Panc1 (cell line): ENCODE measurements around the gene ARHGAP8. TPM values are rescaled to one million over a fixed set of nuclear protein-coding genes. Genes with fewer than 3 reads are reported as not detected.
"Not testable (repeated sequence)": the region's sequence is repeated elsewhere in the genome, so short reads cannot be mapped to it uniquely, and the experiment has no call there.

Source experiments
- ATAC-seq: fragments of 200-7000 bp; cut with Tn5 transposase; 2 replicates; pipeline ENCODE4 v1.9.1; 2020; ENCODE audit warnings: mild to moderate bottlenecking, moderate library complexity
- BruUV-seq: library from RNA; stranded (reverse); fragments of 400-500 nt; replicated peaks from 2 replicates; lab custom pipeline; 2021; lab: Mats Ljungman, UMichigan
- CTCF ChIA-PET: fragments of 300-600 bp; sonication (Branson Sonifier 250); formaldehyde crosslinking; loops from one replicate; lab custom pipeline; 2022; ENCODE audit warnings: antibody characterized with exemption; lab: Charles Lee
- POLR2A ChIA-PET: fragments of 300-600 bp; sonication (Branson Sonifier 250); formaldehyde crosslinking; loops from one replicate; lab custom pipeline; 2022; ENCODE audit warnings: antibody characterized with exemption; lab: Charles Lee
- DNase-seq: peaks from one replicate; pipeline ENCODE4 v3.0.0-alpha.2; 2010; ENCODE audit warnings: low read depth, low spot score
- H3K27ac ChIP-seq: 2 replicates; pipeline ENCODE4 v1.5.1; 2011; ENCODE audit warnings: mild to moderate bottlenecking, low read length, inconsistent platforms
- H3K27me3 ChIP-seq: fragments of 200-500 bp; sonication (Bioruptor generic); 2 replicates; pipeline ENCODE4 v1.6.0; 2014; ENCODE audit warnings: low read length, inconsistent platforms; ENCODE audit not compliant: control insufficient read depth, insufficient read depth
- H3K36me3 ChIP-seq: fragments of 200-500 bp; sonication (Bioruptor generic); 2 replicates; pipeline ENCODE4 v1.5.1; 2014; ENCODE audit warnings: inconsistent platforms, mild to moderate bottlenecking, low read length, moderate library complexity; ENCODE audit not compliant: control insufficient read depth, insufficient read depth
- H3K4me1 ChIP-seq: 2 replicates; pipeline ENCODE4 v1.5.1; 2011; ENCODE audit warnings: inconsistent platforms, mild to moderate bottlenecking, low read length, moderate library complexity; ENCODE audit not compliant: control insufficient read depth, insufficient read depth
- H3K4me3 ChIP-seq, 2 experiments: 2 replicates each; pipeline ENCODE4 v1.5.1; 2011 to 2012; ENCODE audit warnings: low read depth in 2 of 2, low read length in 2 of 2, mild to moderate bottlenecking in 2 of 2, inconsistent platforms in 1 of 2, moderate library complexity in 1 of 2
- H3K9me3 ChIP-seq: fragments of 200-500 bp; sonication (Bioruptor generic); 2 replicates; pipeline ENCODE4 v1.5.1; 2014; ENCODE audit warnings: low read depth, mild to moderate bottlenecking, inconsistent platforms, low read length, moderate library complexity; ENCODE audit not compliant: control insufficient read depth, insufficient read depth
- POLR2AphosphoS5 ChIP-seq: IDR thresholded peaks from 2 replicates; pipeline ENCODE4 v1.6.1; 2012; ENCODE audit warnings: mild to moderate bottlenecking, low read depth, low read length, moderate library complexity
- SIN3A ChIP-seq: IDR thresholded peaks from 2 replicates; pipeline ENCODE4 v1.6.1; 2012; ENCODE audit warnings: low read depth, mild to moderate bottlenecking, low read length, moderate library complexity, borderline replicate concordance; ENCODE audit not compliant: insufficient read depth
- TCF7L2 ChIP-seq: IDR thresholded peaks from 2 replicates; pipeline ENCODE4 v1.6.1; 2011; ENCODE audit warnings: mild to moderate bottlenecking, low read depth, low read length, inconsistent platforms
- in situ Hi-C: cut with HindIII; loops from 2 replicates; pipeline ENCODE4 v1.10.0; 2016; ENCODE audit warnings: low sequenced_read_pairs, low pct_unique_long_range_greater_than_20kb
- intact Hi-C: fragments of 100-400 bp; cut with micrococcal nuclease; formaldehyde crosslinking; loops from one replicate; pipeline ENCODE4 v1.10.0; 2022; ENCODE audit not compliant: unreplicated experiment
- total RNA-seq: library from RNA; stranded (reverse); gene quantifications from one replicate; pipeline ENCODE4 v1.2.1, GENCODE V29; 2021; ENCODE audit not compliant: unreplicated experiment
- TF ChIP-seq, protein P1 (sequence below): fragments of 450-650 bp; IDR thresholded peaks from 2 replicates; pipeline ENCODE4 v1.5.1; 2017; ENCODE audit warnings: mild to moderate bottlenecking
- TF ChIP-seq, protein P2 (sequence below), 2 experiments: IDR thresholded peaks; 2 replicates each; pipeline ENCODE4 v1.6.1; 2011 to 2012; ENCODE audit warnings: low read depth in 2 of 2, control low read depth in 1 of 2, low read length in 1 of 2, mild to moderate bottlenecking in 1 of 2, moderate library complexity in 1 of 2; ENCODE audit not compliant: insufficient read depth in 1 of 2

ARHGAP8 gene
- total RNA-seq, 1 experiment from 2014 or later, result 9.2 TPM

DNA sequence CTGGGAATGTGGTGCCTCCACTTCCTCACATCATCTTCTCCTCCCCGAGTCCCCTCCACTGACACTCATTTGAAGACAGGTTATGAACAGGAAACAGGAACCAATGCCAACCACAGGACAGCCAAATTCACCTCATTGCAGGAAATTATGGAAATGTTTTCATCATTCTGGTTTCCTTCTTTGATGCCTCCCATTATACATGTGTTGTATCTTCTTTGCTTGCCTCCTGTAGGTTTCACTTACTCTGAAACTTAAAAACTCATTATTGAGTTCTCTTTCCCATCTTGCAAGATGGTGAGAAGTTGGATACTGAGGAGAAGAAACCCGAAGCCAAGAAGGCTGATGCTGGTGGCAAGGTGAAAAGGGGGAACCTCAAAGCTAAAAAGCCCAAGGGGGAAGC, 148.9 kb downstream of the ARHGAP8 start:
- Histone ChIP-seq H3K4me3 (no peak overlapping the region), H3K4me1 (no peaks in the 10 kb centered on the region), H3K27me3 (no peaks in the 10 kb centered on the region), H3K27ac (no peak overlapping the region), H3K9me3 (0 out of 2 replicates have a peak, but pooled peaks cover 3% of the 10 kb centered on the region), H3K36me3 (no peaks in the 10 kb centered on the region)
- TF ChIP-seq POLR2AphosphoS5 (no peak), TCF7L2 (no peak), SIN3A (no peak)
- TF ChIP-seq, protein P1, sequence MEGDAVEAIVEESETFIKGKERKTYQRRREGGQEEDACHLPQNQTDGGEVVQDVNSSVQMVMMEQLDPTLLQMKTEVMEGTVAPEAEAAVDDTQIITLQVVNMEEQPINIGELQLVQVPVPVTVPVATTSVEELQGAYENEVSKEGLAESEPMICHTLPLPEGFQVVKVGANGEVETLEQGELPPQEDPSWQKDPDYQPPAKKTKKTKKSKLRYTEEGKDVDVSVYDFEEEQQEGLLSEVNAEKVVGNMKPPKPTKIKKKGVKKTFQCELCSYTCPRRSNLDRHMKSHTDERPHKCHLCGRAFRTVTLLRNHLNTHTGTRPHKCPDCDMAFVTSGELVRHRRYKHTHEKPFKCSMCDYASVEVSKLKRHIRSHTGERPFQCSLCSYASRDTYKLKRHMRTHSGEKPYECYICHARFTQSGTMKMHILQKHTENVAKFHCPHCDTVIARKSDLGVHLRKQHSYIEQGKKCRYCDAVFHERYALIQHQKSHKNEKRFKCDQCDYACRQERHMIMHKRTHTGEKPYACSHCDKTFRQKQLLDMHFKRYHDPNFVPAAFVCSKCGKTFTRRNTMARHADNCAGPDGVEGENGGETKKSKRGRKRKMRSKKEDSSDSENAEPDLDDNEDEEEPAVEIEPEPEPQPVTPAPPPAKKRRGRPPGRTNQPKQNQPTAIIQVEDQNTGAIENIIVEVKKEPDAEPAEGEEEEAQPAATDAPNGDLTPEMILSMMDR, result no peak
- TF ChIP-seq, protein P2, sequence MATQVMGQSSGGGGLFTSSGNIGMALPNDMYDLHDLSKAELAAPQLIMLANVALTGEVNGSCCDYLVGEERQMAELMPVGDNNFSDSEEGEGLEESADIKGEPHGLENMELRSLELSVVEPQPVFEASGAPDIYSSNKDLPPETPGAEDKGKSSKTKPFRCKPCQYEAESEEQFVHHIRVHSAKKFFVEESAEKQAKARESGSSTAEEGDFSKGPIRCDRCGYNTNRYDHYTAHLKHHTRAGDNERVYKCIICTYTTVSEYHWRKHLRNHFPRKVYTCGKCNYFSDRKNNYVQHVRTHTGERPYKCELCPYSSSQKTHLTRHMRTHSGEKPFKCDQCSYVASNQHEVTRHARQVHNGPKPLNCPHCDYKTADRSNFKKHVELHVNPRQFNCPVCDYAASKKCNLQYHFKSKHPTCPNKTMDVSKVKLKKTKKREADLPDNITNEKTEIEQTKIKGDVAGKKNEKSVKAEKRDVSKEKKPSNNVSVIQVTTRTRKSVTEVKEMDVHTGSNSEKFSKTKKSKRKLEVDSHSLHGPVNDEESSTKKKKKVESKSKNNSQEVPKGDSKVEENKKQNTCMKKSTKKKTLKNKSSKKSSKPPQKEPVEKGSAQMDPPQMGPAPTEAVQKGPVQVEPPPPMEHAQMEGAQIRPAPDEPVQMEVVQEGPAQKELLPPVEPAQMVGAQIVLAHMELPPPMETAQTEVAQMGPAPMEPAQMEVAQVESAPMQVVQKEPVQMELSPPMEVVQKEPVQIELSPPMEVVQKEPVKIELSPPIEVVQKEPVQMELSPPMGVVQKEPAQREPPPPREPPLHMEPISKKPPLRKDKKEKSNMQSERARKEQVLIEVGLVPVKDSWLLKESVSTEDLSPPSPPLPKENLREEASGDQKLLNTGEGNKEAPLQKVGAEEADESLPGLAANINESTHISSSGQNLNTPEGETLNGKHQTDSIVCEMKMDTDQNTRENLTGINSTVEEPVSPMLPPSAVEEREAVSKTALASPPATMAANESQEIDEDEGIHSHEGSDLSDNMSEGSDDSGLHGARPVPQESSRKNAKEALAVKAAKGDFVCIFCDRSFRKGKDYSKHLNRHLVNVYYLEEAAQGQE (IDR thresholded peaks at IDR 0.05; ENCODE audit: insufficient read depth in 1 of 2, low read depth in 2 of 2, low read length in 1 of 2), result no peak
- no TSS peak for BruUV-seq
- intact Hi-C loops, result no loop called here
- ATAC-seq, result no peak
- in situ Hi-C loops, result no loop called here
- ChIA-PET POLR2A (no interaction called here), CTCF (no interaction called here)
- DNase-seq, result no peak

DNA sequence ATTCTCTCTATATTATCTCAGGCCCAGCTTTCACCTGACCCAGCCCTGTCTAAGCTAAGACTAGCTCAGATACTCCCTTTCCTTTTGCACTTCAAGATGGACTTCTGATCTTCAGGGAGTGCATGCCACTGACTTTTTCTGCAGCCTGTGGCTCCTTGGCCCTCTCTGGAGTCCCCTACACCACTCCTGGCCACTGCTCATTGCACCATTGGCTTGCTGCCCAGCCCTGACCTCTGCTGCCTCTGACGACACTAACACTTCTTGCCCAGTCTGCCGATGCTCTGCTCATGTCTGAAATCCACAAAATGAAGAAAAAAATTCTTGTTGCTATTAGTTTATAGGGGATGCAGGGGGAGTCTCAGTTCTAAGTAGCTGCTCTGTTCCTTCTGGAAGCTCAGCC, 150.8 kb downstream of the ARHGAP8 start:
- BruUV-seq, H3K36me3 ChIP-seq, ATAC-seq, H3K9me3 ChIP-seq, in situ Hi-C loops, H3K27ac ChIP-seq, intact Hi-C loops, CTCF ChIA-PET, H3K27me3 ChIP-seq, H3K4me1 ChIP-seq, H3K4me3 ChIP-seq, DNase-seq: not testable (repeated sequence)
- POLR2A ChIA-PET, result interaction anchor here (0.6 kb wide), 1 partner anchor 19 kb away, joined by 5 read pairs; no protein-coding TSS in a partner anchor

DNA sequence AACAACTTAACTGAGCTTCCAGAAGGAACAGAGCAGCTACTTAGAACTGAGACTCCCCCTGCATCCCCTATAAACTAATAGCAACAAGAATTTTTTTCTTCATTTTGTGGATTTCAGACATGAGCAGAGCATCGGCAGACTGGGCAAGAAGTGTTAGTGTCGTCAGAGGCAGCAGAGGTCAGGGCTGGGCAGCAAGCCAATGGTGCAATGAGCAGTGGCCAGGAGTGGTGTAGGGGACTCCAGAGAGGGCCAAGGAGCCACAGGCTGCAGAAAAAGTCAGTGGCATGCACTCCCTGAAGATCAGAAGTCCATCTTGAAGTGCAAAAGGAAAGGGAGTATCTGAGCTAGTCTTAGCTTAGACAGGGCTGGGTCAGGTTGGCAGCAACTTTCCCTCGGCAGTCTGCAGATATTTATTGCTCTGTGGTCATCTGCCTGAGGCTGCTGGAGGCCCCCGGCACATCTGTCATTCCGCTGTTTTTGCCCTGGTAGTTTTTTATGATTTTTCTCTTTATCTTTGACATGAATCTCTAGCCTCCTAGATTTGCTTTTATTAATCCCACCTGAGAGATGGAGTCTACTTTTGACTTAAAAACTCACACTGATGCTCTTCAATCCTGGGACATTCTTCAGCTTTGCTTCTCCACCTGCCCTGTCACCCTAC, 152.2 kb downstream of the ARHGAP8 start:
- H3K27me3 ChIP-seq, intact Hi-C loops, ATAC-seq, CTCF ChIA-PET, H3K36me3 ChIP-seq, H3K27ac ChIP-seq, DNase-seq, in situ Hi-C loops, H3K4me1 ChIP-seq, BruUV-seq, H3K4me3 ChIP-seq, POLR2A ChIA-PET, H3K9me3 ChIP-seq: not testable (repeated sequence)
